Hypothalamus (tissue), 51 donors: Measurements from ENCODE around the gene TTC1.

ENCODE experiments used
- DNase-seq, 51 donors: peaks; one replicate each; lab custom pipeline; 2025; lab: John Stamatoyannopoulos, UW

The TTC1 gene

DNA sequence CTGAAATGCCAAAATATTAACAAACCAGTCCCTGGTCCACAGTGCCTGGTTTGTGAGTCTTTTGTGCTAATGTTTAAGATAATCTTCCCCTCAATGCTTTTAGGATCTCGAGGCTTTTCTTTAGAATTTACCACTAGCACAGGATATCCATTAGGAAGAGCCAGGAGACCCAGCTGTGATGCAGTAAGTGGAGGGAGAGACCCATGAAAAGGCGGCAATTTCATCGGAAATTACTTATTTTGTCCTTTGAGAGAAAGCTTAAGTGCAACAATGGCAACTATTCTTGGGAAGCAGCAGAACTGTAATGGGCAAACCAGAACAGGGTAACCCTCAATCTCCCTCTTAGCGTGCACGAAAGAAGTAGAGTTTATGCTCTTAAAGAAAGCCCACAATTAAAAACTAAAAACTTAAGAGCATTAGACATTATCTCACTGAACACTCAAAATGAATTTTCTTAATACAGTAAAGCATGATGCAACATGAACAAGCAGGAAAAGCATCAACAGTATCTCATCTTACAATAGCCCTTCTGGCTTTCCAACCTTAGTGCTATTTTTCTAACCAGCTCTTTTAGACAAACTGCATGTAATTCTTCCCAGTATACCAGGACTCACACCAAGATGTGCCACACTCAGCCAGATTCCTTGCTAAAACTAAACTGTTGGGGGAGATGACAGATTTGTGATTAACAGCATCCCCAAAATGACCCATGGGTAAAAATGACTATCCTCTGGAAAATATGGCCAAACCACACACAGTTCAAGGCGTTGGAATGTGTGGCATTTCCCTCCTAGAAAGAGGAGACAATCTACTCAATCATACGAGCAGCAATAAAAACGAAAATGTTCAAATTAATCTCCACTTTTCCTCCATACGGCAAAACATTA lies 73.9 kb downstream of the TTC1 start:
- no peak for DNase-seq

DNA sequence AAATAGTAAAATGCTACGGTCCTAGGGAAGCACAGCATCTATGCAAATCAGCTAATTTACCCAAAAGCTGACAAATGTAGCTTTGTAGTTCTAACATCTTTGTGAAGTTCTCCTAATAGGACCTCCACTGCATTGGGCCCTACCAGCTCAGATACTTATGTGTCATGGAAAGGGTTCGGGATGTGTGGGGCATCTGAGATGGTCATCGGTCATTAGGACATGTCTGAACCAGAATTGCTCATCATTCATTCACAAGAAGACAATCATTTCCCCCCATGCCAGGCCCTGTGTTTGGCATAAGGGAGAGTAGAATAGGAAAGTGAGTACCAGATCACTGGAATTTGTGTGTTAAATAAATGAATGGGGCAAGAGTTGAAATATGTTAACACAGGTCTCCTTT lies 74.6 kb downstream of the TTC1 start:
- DNase-seq: no peak

DNA sequence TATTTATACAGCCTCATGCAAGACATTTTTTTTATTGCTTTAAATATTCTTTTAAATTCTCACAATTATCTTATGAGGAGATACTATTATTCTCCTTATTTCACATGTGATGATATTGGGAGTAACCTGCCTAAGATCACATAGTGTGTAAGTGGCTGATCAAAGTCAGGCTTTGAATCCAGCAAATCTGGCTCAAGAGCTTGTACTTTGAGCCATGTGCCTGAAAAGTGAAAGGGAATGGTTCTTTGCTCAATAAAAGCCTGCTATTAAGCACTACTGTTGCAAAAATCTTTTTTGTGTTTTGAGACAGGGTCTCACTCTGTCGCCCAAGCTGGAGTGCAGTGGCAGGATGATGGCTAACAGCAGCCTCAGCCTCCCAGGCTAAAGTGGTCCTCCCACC lies 75.2 kb downstream of the TTC1 start:
- no peak for DNase-seq

DNA sequence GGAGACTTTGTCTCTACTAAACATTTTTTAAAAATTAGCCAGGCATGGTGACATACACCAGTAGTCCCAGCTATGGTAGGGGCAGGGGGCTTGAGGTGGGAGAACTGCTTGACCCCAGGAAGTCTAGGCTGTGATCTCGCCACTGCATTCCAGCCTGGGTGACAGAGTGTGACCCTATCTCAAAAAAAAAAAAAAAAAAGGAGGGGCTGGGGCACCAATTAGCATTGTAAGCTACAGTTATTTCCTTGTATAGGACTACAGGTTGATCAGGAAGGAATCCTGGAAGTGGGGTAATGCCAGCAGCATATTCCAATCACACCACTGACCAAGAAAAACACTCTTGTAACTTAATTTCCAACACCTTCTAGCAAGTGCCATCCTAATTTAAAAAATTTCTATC lies 78.3 kb downstream of the TTC1 start:
- no peak for DNase-seq

DNA sequence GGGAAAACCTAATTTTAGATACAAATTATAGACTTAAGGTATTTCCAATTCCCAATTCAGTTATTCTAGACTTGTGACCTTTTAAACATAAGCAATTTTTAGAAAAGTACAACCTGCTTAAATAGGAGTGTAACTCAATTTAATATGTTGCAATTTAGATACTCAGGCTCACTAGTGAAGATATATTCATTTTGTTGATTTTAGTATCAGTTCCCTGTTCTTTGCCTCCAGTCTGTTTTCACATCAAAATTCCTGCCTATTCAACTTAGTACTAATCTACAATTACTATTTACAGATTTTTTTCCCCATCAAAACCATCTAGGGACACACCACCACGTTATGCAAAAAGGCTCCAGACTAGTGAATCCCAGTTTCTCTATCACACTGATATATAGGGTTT lies 79.9 kb downstream of the TTC1 start:
- DNase-seq: no peak

DNA sequence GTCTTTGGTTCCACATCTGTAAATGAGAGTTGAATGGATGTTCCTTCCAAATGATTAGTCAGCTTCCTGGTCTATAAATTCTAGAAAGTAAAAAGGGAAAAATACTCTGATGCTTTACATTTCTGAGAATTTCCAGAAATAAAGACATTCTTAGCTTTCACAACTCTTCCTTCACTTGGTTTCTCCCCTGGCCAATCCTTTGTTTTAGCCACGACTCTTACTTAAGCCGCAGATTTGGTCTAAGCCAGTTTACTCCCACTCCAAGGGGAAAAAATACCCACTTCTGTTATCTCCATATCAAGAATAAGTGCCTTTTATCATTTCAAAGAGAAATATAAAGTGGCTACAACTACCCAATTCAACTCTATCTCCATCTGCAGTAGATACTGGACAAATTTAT lies 80.6 kb downstream of the TTC1 start:
- no peak for DNase-seq

DNA sequence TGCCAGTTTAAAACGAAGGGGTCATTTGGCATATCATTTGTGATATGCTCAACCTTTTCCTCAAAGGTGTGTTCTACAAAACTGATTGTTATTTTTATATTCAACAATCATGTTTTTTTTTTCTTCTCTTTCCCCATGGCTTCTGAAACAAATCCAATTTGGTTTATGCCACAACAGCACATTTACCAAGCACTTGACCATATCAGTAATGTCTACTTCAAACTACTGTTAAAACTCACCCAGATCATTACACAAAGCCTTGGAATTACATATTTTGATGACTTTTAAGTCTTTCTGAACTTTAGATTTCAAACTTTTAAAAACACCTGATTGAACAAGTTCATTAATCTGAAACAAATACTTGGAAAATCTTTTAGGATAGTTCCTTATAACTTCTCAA lies 81.1 kb downstream of the TTC1 start:
- no peak for DNase-seq

DNA sequence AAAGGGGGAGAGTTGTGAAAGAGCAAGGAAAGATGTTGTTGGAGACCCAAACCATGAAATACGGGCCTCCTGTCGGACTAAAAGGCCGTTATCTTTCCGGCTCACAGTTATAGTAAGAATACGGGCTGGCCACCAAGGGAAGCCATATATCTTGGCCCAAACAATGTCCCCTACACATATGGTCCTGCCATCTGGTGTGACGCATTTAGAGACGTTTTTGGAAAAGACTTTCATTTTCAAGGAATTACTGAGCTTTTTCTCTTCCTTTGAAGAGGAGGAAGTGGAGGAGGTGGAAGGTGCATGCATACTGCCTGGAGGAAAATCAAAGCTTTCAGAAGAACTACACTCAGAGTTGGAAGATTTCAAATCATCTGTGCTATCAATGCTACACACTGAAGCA lies 83.6 kb downstream of the TTC1 start:
- no peak for DNase-seq

DNA sequence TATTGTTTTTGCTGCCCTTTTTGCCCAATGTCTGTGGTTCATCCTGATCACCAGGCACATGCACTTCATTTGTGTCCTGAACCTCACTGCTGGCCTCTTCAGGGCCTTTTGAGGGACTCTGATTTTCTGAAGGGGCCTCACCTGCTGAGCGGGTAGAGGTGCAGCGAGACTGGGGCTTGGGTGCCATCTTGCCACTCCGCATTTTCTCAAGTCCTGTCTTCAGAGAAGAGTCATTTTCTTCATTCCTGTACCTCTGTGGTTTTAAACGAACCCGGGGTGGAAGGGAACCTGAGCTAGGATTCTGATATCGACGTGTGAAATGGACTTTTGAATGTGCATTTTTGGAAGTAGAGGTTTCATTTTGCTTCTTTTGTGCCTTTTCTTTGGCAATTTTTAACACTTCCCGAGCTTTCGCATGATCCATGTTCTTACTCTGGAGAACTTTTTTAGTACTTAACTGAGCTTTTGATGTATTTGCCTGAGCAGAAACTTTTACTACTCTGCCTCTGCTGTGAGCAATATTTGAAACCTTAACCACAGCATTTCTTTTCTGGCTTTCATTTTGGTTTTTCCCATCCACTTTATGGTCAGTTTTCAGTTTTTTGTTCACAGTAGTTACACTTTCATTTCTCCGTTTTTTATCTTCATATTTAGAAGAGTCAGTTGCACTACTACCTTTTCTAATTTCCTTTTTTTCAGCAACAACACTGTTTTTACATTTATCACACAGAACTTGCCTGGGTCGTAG lies 84.2 kb downstream of the TTC1 start:
- no peak for DNase-seq

DNA sequence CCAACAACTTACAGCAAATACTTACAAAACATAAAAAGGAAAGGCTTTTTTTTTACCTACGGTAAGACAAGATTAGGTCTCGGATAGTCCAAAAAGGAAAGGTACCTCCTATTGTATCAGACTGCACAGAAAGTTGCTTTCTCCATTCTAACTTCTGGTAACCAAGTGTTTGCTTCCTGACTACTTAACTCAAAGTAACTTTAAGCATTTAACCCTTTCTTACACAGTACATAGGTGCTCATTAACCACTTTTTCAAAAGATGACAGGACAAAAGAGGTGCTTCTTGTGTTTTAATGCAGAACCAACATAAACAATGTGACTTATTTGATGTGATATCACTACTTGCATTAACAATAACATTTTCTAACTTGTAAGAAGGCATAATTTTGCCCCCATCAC lies 87.2 kb downstream of the TTC1 start:
- no peak for DNase-seq

DNA sequence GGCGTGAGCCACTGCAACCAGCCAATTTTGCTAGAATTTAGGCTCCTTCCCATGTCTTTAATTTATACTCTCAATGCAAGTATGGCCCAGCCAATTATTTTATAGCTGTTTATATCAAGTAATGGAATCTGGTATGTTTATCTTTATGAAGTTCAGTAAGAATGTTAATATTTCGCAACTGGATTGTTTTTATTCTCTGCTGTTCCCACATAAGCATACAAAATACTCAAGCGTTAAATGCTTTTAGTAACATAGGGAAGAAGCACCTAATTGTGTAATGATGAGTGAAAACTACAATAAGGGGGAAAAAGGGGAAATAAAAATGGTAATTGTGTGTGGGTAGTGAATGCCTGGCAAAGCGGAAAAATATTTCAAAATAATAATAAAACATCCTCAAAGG lies 89.1 kb downstream of the TTC1 start:
- DNase-seq: no peak

DNA sequence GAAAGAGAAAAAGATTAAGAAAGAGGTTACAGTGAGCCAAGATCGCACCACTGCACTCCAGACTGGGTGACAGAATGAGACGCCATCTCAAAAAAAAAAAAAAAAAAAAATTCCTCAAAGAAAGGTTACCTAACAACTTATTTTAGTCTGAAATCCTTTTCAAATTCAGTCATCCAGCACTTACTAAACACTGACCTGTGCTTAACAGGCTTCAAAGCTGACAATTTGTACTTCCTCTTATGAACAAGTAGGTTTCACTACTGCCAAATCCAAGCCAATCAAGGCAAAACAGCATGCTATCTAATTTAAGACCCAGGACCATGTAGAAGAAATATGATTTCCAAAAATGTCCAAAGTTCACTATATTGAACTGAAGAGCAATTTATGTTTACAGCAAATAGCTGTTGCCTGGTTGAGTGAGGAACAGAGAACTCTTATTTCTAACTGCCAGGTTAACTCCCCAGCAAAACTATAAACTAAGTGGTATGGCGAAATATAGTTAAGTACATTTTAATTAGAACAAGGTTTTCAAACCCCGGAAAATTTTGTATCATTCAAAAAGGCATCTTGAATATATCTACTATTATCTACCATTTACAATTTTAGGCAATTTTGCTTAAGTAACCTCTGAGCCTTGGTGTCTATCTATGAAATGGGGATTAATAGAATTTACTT lies 96.9 kb downstream of the TTC1 start:
- no peak for DNase-seq

DNA sequence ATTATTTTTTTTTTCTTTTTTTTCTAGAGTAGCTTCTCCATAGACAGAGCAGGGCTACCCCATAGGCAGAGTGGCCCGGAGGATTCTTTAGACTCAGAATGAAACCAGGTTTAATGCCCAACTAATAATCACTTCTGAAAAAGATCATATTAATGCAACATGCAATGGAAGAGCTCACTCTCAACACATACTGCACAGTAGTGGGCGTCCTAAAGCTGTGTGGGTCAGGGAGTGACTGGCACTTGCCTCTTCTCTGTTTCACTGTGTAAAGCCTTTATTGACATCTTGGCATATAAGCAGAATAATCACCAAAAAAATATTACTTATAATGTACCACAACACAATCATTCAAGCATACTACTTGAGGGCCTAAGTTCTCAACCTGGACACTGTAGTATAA lies 99.2 kb downstream of the TTC1 start:
- DNase-seq: peak in 8 of 51 donors; percentile 1 to 10 (median 5)
